HepG2 (cell line): Measurements from ENCODE around the gene ENTPD6. TPM values are rescaled to one million over a fixed set of nuclear protein-coding genes. Genes with fewer than 3 reads are reported as not detected.

ENCODE experiments used
- KDM6A ChIP-seq: IDR thresholded peaks from 2 replicates; pipeline ENCODE4 v1.6.1; 2016; ENCODE audit warnings: low read depth
- KIAA2018 ChIP-seq: sonication (generic); formaldehyde crosslinking; IDR thresholded peaks from 2 replicates; pipeline ENCODE4 v1.5.0; 2020; ENCODE audit warnings: mild to moderate bottlenecking, missing genetic modification reagents, borderline replicate concordance
- MIER3 ChIP-seq: IDR thresholded peaks from 2 replicates; pipeline ENCODE4 v1.6.1; 2016; ENCODE audit warnings: missing compliant biosample characterization, borderline replicate concordance
- PAWR ChIP-seq: sonication (generic); formaldehyde crosslinking; IDR thresholded peaks from 2 replicates; pipeline ENCODE4 v1.4.0; 2020; ENCODE audit warnings: missing genetic modification reagents, mild to moderate bottlenecking, borderline replicate concordance
- SOX13 ChIP-seq, 3 experiments: fragments of 450-650 bp in 1 of 3; sonication (generic) in 1 of 3; formaldehyde crosslinking in 1 of 3; IDR thresholded peaks in 2 of 3; conservative IDR thresholded peaks in 1 of 3; 2 replicates each; pipeline versions ENCODE4 v1.5.0 to v1.6.1; 2016 to 2020; ENCODE audit warnings: antibody characterized with exemption in 1 of 3, mild to moderate bottlenecking in 1 of 3, missing compliant biosample characterization in 1 of 3, missing genetic modification reagents in 1 of 3, moderate library complexity in 1 of 3
- SP5 ChIP-seq: IDR thresholded peaks from 2 replicates; pipeline ENCODE4 v1.6.1; 2016; ENCODE audit warnings: low read depth, borderline replicate concordance
- YEATS4 ChIP-seq: sonication (generic); formaldehyde crosslinking; IDR thresholded peaks from 2 replicates; pipeline ENCODE4 v1.4.0; 2020; ENCODE audit warnings: missing genetic modification reagents, borderline replicate concordance
- ZFP36 ChIP-seq: fragments of 150-350 bp; IDR thresholded peaks from 2 replicates; pipeline ENCODE4 v1.6.1; 2018; ENCODE audit warnings: borderline replicate concordance, low read length, low read depth; ENCODE audit not compliant: partially characterized antibody
- ZNF17 ChIP-seq: sonication (generic); formaldehyde crosslinking; IDR thresholded peaks from 2 replicates; pipeline ENCODE4 v1.5.0; 2020; ENCODE audit warnings: mild to moderate bottlenecking, missing genetic modification reagents
- ZNF296 ChIP-seq: sonication (generic); formaldehyde crosslinking; conservative IDR thresholded peaks from 2 replicates; pipeline ENCODE4 v1.5.0; 2020; ENCODE audit warnings: mild to moderate bottlenecking, missing genetic modification reagents
- ZNF777 ChIP-seq: sonication (generic); formaldehyde crosslinking; IDR thresholded peaks from 2 replicates; pipeline ENCODE4 v1.4.0; 2020; ENCODE audit warnings: missing genetic modification reagents
- polyA plus RNA-seq, 8 experiments: library from polyadenylated mRNA; depleted of rRNA in 3 of 8; stranded (reverse) in 7 of 8; unstranded in 1 of 8; fragments of >200 nt; fragmentation: Illumina TruSeq in 4 of 8; extraction: Trizol in 4 of 8; gene quantifications; 2 replicates each; pipeline versions ENCODE4 v1.2.1 to v1.2.3, GENCODE V29; 2011 to 2016; ENCODE audit warnings: low read depth in 4 of 8, missing spikeins in 1 of 8, mixed read lengths in 1 of 8; ENCODE audit not compliant: insufficient read depth in 1 of 8
- total RNA-seq, 5 experiments: library from RNA; depleted of rRNA; stranded (reverse); fragments of >200 nt; fragmentation: Illumina TruSeq; extraction: Trizol; gene quantifications; 2 replicates each; pipeline ENCODE4 v1.2.3, GENCODE V29; 2016; ENCODE audit warnings: low read depth in 1 of 5
- TF ChIP-seq, protein P1 (sequence below): sonication (generic); formaldehyde crosslinking; IDR thresholded peaks from 2 replicates; pipeline ENCODE4 v1.8.0; 2022; ENCODE audit warnings: mild to moderate bottlenecking, missing genetic modification reagents, moderate library complexity
- TF ChIP-seq, protein P2 (sequence below): sonication (generic); formaldehyde crosslinking; IDR thresholded peaks from 2 replicates; pipeline ENCODE4 v1.8.0; 2023; ENCODE audit warnings: mild to moderate bottlenecking, missing genetic modification reagents
- TF ChIP-seq, protein P3 (sequence below): fragments of 450-650 bp; IDR thresholded peaks from 2 replicates; pipeline ENCODE4 v1.6.1; 2016
- TF ChIP-seq, protein P4 (sequence below): sonication (generic); formaldehyde crosslinking; IDR thresholded peaks from 2 replicates; pipeline ENCODE4 v1.4.0; 2020; ENCODE audit warnings: missing genetic modification reagents

ENTPD6 gene
- total and polyA plus RNA-seq, 2 of the 13 experiments (the other 11 are each of a cell fraction or from before 2014, with no cell fraction given), result 164 to 172 TPM

GRCh38 chr20:25195014-25195961 lies at the start of gene ENTPD6 (continued):
- TF ChIP-seq ZNF17 (CRISPR knock-in tag) (no peak; the same call in 1 of the 2 replicates), SOX13 (IDR thresholded peaks at IDR 0.05) (no peak; the same call in 1 of the 2 replicates), SOX13 (CRISPR knock-in tag; conservative IDR thresholded peaks at IDR 0.05 in 1 of 2, IDR thresholded peaks at IDR 0.05 in 1 of 2) (no peak; a peak in 1 of 4 replicates), ZNF296 (CRISPR knock-in tag) (peak; percentile 34; the same call in 1 of the 2 replicates), MIER3 (CRISPR knock-in tag) (peak; percentile 81; the same call in 1 of the 2 replicates), YEATS4 (peak; percentile 91), PAWR (CRISPR knock-in tag) (no peak), SP5 (CRISPR knock-in tag) (peak; percentile 92), KIAA2018 (CRISPR knock-in tag) (no peak), ZFP36 (no peak), KDM6A (CRISPR knock-in tag) (no peak), ZNF777 (CRISPR knock-in tag) (peak; percentile 48; the same call in 1 of the 2 replicates)
- TF ChIP-seq, protein P1, sequence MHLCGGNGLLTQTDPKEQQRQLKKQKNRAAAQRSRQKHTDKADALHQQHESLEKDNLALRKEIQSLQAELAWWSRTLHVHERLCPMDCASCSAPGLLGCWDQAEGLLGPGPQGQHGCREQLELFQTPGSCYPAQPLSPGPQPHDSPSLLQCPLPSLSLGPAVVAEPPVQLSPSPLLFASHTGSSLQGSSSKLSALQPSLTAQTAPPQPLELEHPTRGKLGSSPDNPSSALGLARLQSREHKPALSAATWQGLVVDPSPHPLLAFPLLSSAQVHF (CRISPR knock-in tag), result no peak
- TF ChIP-seq, protein P2, sequence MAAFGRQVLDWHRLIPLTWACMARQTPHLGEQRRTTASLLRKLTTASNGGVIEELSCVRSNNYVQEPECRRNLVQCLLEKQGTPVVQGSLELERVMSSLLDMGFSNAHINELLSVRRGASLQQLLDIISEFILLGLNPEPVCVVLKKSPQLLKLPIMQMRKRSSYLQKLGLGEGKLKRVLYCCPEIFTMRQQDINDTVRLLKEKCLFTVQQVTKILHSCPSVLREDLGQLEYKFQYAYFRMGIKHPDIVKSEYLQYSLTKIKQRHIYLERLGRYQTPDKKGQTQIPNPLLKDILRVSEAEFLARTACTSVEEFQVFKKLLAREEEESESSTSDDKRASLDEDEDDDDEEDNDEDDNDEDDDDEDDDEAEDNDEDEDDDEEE (CRISPR knock-in tag), result peak; percentile 75; the same call in 1 of the 2 replicates
- TF ChIP-seq, protein P3, sequence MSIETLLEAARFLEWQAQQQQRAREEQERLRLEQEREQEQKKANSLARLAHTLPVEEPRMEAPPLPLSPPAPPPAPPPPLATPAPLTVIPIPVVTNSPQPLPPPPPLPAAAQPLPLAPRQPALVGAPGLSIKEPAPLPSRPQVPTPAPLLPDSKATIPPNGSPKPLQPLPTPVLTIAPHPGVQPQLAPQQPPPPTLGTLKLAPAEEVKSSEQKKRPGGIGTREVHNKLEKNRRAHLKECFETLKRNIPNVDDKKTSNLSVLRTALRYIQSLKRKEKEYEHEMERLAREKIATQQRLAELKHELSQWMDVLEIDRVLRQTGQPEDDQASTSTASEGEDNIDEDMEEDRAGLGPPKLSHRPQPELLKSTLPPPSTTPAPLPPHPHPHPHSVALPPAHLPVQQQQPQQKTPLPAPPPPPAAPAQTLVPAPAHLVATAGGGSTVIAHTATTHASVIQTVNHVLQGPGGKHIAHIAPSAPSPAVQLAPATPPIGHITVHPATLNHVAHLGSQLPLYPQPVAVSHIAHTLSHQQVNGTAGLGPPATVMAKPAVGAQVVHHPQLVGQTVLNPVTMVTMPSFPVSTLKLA, result peak; percentile 82
- TF ChIP-seq, protein P4, sequence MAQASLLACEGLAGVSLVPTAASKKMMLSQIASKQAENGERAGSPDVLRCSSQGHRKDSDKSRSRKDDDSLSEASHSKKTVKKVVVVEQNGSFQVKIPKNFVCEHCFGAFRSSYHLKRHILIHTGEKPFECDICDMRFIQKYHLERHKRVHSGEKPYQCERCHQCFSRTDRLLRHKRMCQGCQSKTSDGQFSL (CRISPR knock-in tag), result peak; percentile 33; the same call in 1 of the 2 replicates
